ENCODE data around the gene FETUB. TPM values are rescaled to one million over a fixed set of nuclear protein-coding genes. Genes with fewer than 3 reads are reported as not detected.
"Not testable (repeated sequence)": the region's sequence is repeated elsewhere in the genome, so short reads cannot be mapped to it uniquely, and the experiment has no call there.

The FETUB gene
- total and polyA plus RNA-seq, 4 donors = not detected

DNA sequence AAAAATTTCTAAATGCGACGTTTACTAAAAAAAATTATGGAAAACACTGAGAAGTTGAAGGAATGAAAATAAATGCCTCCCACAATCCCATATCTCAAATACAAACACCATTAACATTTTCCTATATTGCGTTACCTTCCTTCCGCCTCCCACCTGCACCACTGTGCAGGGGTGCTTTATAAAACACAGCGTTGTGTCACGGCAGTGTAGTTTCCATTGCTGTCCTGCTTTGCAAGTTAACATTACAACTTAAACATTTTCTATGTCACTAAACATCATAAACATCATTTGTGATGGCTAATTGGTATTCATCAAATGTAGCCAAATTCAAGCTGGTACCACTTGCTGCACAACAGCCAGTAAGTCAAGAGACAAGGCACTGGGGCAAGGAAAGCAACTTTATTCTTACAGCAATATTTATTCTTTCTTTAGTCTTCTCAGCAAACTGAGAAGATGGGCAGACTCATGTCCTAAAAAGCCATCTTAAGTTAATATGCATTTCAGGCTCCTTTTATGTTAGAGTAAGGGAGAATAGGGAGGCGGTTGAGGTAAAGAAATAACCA is 12.3 kb upstream of the FETUB start:
- Histone ChIP-seq H3K4me3 (ENCODE audit: low read length in 2 of 2) (no peak overlapping the region), H3K27ac (ENCODE audit: low read depth in 1 of 2, low read length in 2 of 2) (no peak overlapping the region), H3K4me1 (ENCODE audit: control insufficient read depth in 1 of 2, insufficient read depth in 2 of 2, low read length in 2 of 2) (no peaks in the 10 kb centered on the region), H3K9me3 (ENCODE audit: control insufficient read depth, low read length) (no peaks in the 10 kb centered on the region), H3K27me3 (ENCODE audit: control insufficient read depth in 1 of 2, insufficient read depth in 2 of 2, low read length in 1 of 2) (no peaks in the 10 kb centered on the region), H3K36me3 (ENCODE audit: control insufficient read depth in 1 of 2, insufficient read depth in 2 of 2, low read length in 1 of 2) (no peaks in the 10 kb centered on the region)
- ATAC-seq (ENCODE audit: low FRiP score) = no peak
- 91 to 94% methylated on average over 7 of the region's 7 CpGs for WGBS, 2 donors
- no peak for DNase-seq
- intact Hi-C loops (cut with DNase I) = no loop called here

DNA sequence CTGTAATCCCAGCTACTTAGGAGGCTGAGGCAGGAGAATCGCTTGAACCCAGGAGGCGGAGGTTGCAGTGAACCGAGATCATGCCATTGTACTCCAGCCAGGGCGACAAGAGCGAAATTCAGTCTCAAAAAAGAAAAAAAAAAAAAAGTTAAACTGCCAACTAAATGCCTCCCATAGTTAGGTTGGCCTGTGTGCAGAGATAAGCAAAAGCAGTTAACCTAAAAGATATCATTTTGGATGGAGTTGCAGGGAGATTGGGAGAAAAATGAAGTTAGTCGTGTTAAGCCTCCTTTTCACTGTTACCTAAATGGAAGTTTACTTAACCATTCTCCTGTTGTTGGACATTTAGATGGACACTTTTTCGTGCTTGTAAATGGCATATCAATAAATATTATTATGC is 11.4 kb upstream of the FETUB start:
- H3K27me3 ChIP-seq (ENCODE audit: control insufficient read depth in 1 of 2, insufficient read depth in 2 of 2, low read length in 1 of 2) = no peaks in the 10 kb centered on the region
- H3K27ac ChIP-seq (ENCODE audit: low read depth in 1 of 2, low read length in 2 of 2) = no peak overlapping the region
- WGBS, 2 donors = 39 to 52% methylated on average over 7 of the region's 7 CpGs
- intact Hi-C loops (cut with DNase I) = no loop called here
- no peak overlapping the region for H3K4me3 ChIP-seq (ENCODE audit: low read length in 2 of 2)
- no peak for DNase-seq
- no peaks in the 10 kb centered on the region for H3K36me3 ChIP-seq (ENCODE audit: control insufficient read depth in 1 of 2, insufficient read depth in 2 of 2, low read length in 1 of 2)
- H3K4me1 ChIP-seq (ENCODE audit: control insufficient read depth in 1 of 2, insufficient read depth in 2 of 2, low read length in 2 of 2) = no peaks in the 10 kb centered on the region
- no peaks in the 10 kb centered on the region for H3K9me3 ChIP-seq (ENCODE audit: control insufficient read depth, low read length)
- no peak for ATAC-seq (ENCODE audit: low FRiP score)

DNA sequence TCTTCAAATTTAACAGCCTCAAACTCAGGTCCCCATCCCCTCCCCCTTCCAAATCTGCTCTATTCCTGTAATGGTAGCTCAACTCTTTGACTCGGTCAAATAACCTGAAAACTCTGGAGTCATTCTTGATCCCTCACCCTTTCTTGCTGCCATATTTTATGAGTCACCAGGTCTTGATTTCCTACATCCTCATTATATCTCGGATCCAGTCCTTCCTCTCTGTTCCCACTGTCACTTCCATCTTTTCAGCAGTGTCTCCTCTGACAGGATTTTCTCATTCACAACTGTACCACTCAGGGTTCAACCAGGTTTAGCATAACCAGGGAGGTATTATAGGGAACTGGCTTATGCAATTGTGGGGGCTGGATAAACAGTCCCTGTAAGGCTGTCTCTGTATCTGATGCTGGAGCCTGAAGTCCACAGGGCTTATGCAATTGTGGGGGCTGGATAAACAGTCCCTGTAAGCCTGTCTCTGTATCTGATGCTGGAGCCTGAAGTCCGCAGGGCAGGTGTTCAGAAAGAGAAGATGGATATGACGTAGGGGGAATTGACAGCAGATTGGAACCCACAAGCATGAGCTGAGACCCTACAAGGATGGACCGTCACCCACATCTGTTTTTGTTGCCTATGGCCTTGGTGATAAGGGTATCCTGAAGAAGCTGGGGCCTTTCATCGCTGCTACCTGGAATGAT is 9.1 kb upstream of the FETUB start:
- Histone ChIP-seq H3K36me3 (ENCODE audit: control insufficient read depth in 1 of 2, insufficient read depth in 2 of 2, low read length in 1 of 2) (no peaks in the 10 kb centered on the region), H3K4me1 (ENCODE audit: control insufficient read depth in 1 of 2, insufficient read depth in 2 of 2, low read length in 2 of 2) (no peaks in the 10 kb centered on the region), H3K27me3 (ENCODE audit: control insufficient read depth in 1 of 2, insufficient read depth in 2 of 2, low read length in 1 of 2) (peaks cover 0 to 2% of the 10 kb centered on the region in 2 donors), H3K9me3 (ENCODE audit: control insufficient read depth, low read length) (no peaks in the 10 kb centered on the region), H3K4me3 (ENCODE audit: low read length in 2 of 2) (no peak overlapping the region), H3K27ac (ENCODE audit: low read depth in 1 of 2, low read length in 2 of 2) (no peak overlapping the region)
- intact Hi-C loops (cut with DNase I) = no loop called here
- DNase-seq (no peak), ATAC-seq (ENCODE audit: low FRiP score) (no peak)
- WGBS, 2 donors = 75 to 92% methylated on average over 6 of the region's 6 CpGs

DNA sequence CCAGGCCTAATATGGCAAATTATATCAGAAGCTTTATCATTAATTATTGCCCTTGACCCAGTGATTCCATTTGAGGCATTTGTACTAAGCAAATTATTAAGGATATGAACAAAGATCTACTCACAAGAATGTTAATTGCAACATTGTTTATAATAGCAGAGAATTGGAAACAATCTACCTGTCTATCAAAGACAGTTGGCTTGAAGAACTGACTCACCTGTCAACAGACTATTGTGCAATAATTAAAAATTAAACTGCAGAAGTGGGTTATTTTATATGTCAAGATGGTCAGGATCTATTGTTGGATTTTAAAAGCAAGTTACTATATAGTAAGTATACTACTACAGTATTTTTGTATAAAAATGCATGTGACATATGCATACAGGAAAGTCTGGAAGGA is 6.7 kb upstream of the FETUB start:
- ATAC-seq (ENCODE audit: low FRiP score) (no peak), DNase-seq (no peak)
- Histone ChIP-seq H3K27ac (ENCODE audit: low read depth in 1 of 2, low read length in 2 of 2) (no peak overlapping the region), H3K9me3 (ENCODE audit: control insufficient read depth, low read length) (no peaks in the 10 kb centered on the region), H3K27me3 (ENCODE audit: control insufficient read depth in 1 of 2, insufficient read depth in 2 of 2, low read length in 1 of 2) (peaks cover 0 to 2% of the 10 kb centered on the region in 2 donors), H3K36me3 (ENCODE audit: control insufficient read depth in 1 of 2, insufficient read depth in 2 of 2, low read length in 1 of 2) (no peaks in the 10 kb centered on the region), H3K4me1 (ENCODE audit: control insufficient read depth in 1 of 2, insufficient read depth in 2 of 2, low read length in 2 of 2) (no peaks in the 10 kb centered on the region), H3K4me3 (ENCODE audit: low read length in 2 of 2) (no peak overlapping the region)
- intact Hi-C loops (cut with DNase I) = no loop called here

DNA sequence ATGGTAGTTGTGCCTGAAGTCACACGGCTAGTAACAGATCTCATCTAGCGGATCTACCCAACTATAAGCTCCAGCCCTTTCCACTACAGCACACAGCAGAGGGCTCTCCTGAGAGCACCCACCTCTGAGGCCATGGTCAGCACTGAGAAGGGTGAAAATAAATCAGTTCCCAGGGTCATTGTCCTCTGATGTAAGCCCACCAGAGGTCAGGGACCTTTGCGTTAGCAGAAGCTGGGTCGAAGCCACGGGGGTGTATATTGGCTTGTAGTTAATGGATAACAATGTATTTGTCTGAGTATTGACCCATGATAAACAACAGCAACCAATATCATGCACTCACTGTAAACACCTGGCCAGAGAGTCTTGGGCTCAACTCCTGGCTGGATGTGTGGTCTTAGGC is 6.0 kb upstream of the FETUB start:
- H3K4me1 ChIP-seq (ENCODE audit: control insufficient read depth in 1 of 2, insufficient read depth in 2 of 2, low read length in 2 of 2); H3K36me3 ChIP-seq (ENCODE audit: control insufficient read depth in 1 of 2, insufficient read depth in 2 of 2, low read length in 1 of 2); H3K27ac ChIP-seq (ENCODE audit: low read depth in 1 of 2, low read length in 2 of 2); DNase-seq; H3K9me3 ChIP-seq (ENCODE audit: control insufficient read depth, low read length); H3K27me3 ChIP-seq (ENCODE audit: control insufficient read depth in 1 of 2, insufficient read depth in 2 of 2, low read length in 1 of 2); H3K4me3 ChIP-seq (ENCODE audit: low read length in 2 of 2); ATAC-seq (ENCODE audit: low FRiP score); intact Hi-C loops (cut with DNase I): not testable (repeated sequence)
- 83 to 84% methylated on average over 5 of the region's 5 CpGs for WGBS, 2 donors

DNA sequence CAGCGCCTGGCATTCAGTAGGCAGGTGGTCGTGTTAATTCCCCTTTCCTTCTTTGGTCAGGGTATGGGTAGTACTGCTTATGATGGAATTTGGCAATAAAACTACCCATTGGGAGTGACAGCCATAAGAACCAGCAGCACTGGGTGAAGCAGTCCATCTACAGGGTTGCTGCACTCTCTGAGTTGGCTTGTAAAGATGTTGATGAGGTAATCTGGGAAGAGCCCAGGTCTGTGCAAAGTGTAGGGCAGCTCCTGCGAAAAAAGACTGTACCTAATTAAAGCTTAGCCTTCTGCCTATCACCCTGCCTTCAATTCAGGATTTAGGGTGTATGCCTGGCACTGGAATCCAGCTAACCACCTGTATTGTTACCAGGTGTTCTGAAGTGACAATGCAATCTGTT is 4.7 kb upstream of the FETUB start:
- Histone ChIP-seq H3K4me1 (ENCODE audit: control insufficient read depth in 1 of 2, insufficient read depth in 2 of 2, low read length in 2 of 2) (no peaks in the 10 kb centered on the region), H3K36me3 (ENCODE audit: control insufficient read depth in 1 of 2, insufficient read depth in 2 of 2, low read length in 1 of 2) (no peaks in the 10 kb centered on the region), H3K9me3 (ENCODE audit: control insufficient read depth, low read length) (no peaks in the 10 kb centered on the region), H3K4me3 (ENCODE audit: low read length in 2 of 2) (no peak overlapping the region), H3K27me3 (ENCODE audit: control insufficient read depth in 1 of 2, insufficient read depth in 2 of 2, low read length in 1 of 2) (peaks cover 0 to 2% of the 10 kb centered on the region in 2 donors), H3K27ac (ENCODE audit: low read depth in 1 of 2, low read length in 2 of 2) (no peak overlapping the region)
- ATAC-seq (ENCODE audit: low FRiP score) = no peak
- no peak for DNase-seq
- intact Hi-C loops (cut with DNase I) = no loop called here
- WGBS, 2 donors = 89% methylated on average over 3 of the region's 3 CpGs

DNA sequence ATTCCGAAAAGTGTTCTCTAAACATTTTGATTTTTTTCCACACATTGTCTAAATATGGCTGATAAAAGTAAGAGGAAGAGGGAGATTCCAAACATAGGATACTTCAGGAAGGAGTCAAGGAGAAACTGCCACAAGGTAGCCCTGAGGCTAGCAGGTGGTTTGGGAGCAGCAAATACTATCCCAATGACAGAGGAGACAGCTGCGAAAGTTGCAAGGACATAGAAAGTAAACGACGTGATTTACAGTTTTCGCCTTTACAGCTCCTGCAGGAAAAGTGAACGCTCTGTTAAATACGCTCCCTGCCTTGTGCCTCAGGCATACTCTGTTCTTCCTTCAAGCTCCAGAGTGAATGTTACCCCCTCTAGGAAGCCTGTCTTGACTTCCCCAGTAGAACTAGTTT is 3.7 kb upstream of the FETUB start:
- ATAC-seq (ENCODE audit: low FRiP score) (no peak), DNase-seq (no peak)
- intact Hi-C loops (cut with DNase I) = no loop called here
- no peak overlapping the region for H3K4me3 ChIP-seq (ENCODE audit: low read length in 2 of 2)
- no peaks in the 10 kb centered on the region for H3K4me1 ChIP-seq (ENCODE audit: control insufficient read depth in 1 of 2, insufficient read depth in 2 of 2, low read length in 2 of 2)
- H3K27me3 ChIP-seq (ENCODE audit: control insufficient read depth in 1 of 2, insufficient read depth in 2 of 2, low read length in 1 of 2) = peaks cover 0 to 2% of the 10 kb centered on the region in 2 donors
- H3K27ac ChIP-seq (ENCODE audit: low read depth in 1 of 2, low read length in 2 of 2) = no peak overlapping the region
- no peaks in the 10 kb centered on the region for H3K36me3 ChIP-seq (ENCODE audit: control insufficient read depth in 1 of 2, insufficient read depth in 2 of 2, low read length in 1 of 2)
- 86 to 87% methylated on average over 7 of the region's 7 CpGs for WGBS, 2 donors
- no peaks in the 10 kb centered on the region for H3K9me3 ChIP-seq (ENCODE audit: control insufficient read depth, low read length)

DNA sequence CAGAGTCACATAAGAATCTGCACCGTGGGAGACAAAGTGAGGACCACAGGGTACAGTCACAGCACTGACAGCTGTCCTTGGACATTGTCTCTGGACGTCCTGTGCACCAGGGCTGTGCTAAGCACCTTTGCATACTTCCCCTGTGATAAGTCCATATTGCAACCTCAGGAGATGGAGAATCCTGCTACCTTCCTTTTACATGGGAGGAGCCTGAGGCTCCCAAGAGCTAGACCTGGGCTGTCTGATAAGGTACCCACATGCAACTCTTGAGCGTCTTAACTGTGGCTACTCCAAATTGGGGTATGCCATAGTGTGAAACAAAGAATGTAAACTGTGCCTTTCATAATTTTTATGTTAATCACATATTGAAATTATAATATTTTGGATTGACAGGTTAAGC is 2.5 kb upstream of the FETUB start:
- Histone ChIP-seq H3K27ac (ENCODE audit: low read depth in 1 of 2, low read length in 2 of 2) (no peak overlapping the region), H3K9me3 (ENCODE audit: control insufficient read depth, low read length) (no peaks in the 10 kb centered on the region), H3K36me3 (ENCODE audit: control insufficient read depth in 1 of 2, insufficient read depth in 2 of 2, low read length in 1 of 2) (no peaks in the 10 kb centered on the region), H3K4me1 (ENCODE audit: control insufficient read depth in 1 of 2, insufficient read depth in 2 of 2, low read length in 2 of 2) (no peaks in the 10 kb centered on the region), H3K27me3 (ENCODE audit: control insufficient read depth in 1 of 2, insufficient read depth in 2 of 2, low read length in 1 of 2) (peaks cover 0 to 2% of the 10 kb centered on the region in 2 donors), H3K4me3 (ENCODE audit: low read length in 2 of 2) (no peak overlapping the region)
- WGBS, 2 donors = 82 to 89% methylated on average over 3 of the region's 3 CpGs
- no peak for ATAC-seq (ENCODE audit: low FRiP score)
- intact Hi-C loops (cut with DNase I) = no loop called here
- no peak for DNase-seq

DNA sequence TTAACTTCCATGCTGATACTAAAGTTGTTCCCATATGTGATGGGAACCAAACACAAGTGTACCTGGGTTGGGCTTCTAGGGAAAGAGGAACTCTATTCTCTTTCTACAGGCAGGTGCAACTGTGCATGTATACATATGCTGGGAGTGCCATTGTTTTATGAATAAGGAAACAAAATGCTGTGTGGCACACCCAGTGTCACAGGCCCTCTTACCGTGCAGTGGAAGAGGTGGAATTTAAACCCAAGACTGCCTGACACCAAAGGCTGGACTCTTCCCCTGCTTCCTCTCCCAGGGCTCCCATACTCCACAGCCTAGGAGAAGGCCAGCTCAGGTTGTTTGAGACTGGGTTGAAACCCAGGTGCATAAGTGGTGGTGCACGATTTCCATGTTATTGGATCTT is 1.9 kb upstream of the FETUB start:
- DNase-seq = no peak
- Histone ChIP-seq H3K4me1 (ENCODE audit: control insufficient read depth in 1 of 2, insufficient read depth in 2 of 2, low read length in 2 of 2) (no peaks in the 10 kb centered on the region), H3K36me3 (ENCODE audit: control insufficient read depth in 1 of 2, insufficient read depth in 2 of 2, low read length in 1 of 2) (no peaks in the 10 kb centered on the region), H3K27me3 (ENCODE audit: control insufficient read depth in 1 of 2, insufficient read depth in 2 of 2, low read length in 1 of 2) (peaks cover 0 to 2% of the 10 kb centered on the region in 2 donors), H3K27ac (ENCODE audit: low read depth in 1 of 2, low read length in 2 of 2) (no peak overlapping the region), H3K4me3 (ENCODE audit: low read length in 2 of 2) (no peak overlapping the region), H3K9me3 (ENCODE audit: control insufficient read depth, low read length) (no peaks in the 10 kb centered on the region)
- WGBS, 2 donors = 93 to 95% methylated on average over 2 of the region's 2 CpGs
- intact Hi-C loops (cut with DNase I) = no loop called here
- ATAC-seq (ENCODE audit: low FRiP score) = no peak
